Activated CD4-positive, CD25-positive, alpha-beta regulatory T cell (primary cell): Measurements from ENCODE around the gene PCSK9.

ENCODE experiments used
- DNase-seq, 4 experiments: peaks; one replicate each; lab custom pipeline; 2025; lab: John Stamatoyannopoulos, UW

The PCSK9 gene

GRCh38 chr1:55044617-55045397 is 5.5 kb downstream of the PCSK9 start:
- no peak for DNase-seq

DNA sequence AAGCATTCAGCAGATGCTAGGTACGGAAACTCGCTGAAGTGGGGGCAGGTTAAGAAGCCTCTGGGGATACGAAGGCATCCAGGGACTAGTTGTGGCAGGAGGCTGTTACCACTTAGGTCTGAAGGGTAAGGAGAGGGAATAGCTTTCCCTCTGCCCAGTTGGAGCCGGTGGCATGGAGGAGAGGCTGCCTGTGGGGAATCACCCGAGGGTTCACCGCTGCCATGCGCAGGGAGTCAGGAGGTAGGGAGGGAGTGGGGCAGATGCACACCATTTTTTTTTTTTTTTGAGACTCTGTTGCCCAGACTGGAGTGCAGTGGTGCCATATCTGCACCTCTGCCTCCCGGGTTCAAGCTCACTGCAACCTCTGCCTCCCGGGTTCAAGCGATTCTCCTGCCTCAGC is 6.1 kb downstream of the PCSK9 start:
- DNase-seq, result no peak

GRCh38 chr1:55046871-55047270 is 7.5 kb downstream of the PCSK9 start:
- no peak for DNase-seq

DNA sequence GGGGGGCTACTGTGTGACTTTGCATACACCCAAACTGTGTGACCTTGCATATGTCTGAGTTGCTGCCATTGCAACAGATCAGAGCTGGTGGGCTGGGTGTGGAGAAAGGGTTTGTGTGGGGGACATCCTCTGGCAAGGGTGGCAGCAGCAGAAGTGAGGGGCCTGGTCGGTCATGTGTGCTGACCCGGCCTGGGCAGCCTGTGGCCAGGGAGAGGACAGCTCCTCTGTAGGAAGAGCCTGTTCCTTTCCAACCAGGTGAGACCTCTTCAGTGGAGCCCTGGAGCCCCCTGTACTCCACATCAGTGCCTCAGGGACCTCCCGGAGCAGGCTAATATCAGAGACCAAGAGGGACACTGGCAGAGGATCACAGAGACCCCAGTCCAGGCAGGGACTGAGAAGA is 8.3 kb downstream of the PCSK9 start:
- DNase-seq, result no peak

DNA sequence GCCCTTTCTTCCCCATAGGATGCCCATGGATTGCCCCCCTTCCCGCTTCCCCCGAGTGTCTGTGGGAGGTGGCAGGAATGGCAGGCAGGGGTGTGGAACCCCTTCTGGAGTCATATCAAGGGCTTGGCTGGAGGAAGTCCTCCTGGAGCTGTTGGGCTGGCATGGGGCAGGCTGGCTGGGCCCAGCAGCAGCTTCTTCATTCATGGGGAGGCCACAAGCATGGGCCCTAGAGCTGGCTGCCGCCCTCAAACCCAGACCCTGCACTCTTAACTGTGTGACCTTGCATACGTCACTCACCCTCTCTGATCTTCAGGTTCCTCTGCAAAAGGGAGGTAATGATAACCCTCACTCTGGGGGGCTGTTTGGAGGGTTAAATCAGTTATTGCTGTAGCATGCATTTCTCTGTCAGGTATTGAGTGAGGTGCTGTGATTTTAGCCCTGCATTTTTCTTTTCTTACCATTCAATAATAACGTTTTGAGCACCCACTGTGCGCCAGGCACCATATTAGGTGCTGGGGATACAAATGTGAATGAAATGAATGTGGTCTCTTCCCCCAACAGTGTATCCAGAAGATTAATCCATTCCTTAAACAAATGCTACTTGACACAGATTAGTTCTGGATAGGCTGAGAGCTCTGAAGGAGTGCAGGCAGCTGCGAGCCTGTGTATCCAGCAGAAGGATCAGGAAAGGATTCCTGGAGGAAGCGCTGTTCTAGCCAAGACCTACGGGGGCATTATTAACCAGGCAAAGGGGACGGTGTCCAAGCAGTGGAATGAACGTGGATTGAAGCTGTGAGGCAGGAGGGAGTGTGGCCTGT is 9.3 kb downstream of the PCSK9 start:
- no peak for DNase-seq

- no peak for DNase-seq
These were observed 10.0 kb downstream of the PCSK9 start for GRCh38 chr1:55049271-55049913.

DNA sequence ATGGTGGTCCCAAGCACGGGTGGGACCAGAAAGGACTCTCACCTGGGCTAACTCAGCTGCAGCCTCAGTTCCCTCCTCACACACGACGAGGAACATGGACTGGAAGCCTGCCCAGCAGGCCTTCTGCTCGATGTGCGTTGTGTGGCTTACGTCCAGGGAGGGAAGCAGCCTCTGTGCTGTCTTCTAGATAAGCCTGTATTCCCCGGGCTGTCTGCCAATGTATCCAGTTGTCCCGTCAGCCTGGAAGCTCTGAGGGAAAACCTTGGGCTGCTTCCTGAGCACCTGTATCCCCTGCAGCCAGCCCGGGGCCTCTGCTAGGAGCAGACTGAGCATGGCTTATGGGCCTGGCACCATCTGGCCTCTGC is 10.5 kb downstream of the PCSK9 start:
- DNase-seq, result no peak

- DNase-seq, result no peak
These were observed 10.9 kb downstream of the PCSK9 start for GRCh38 chr1:55050283-55050682.

- no peak for DNase-seq
These were observed 11.8 kb downstream of the PCSK9 start for GRCh38 chr1:55051169-55051568.

- DNase-seq, result no peak
These were observed 12.3 kb downstream of the PCSK9 start for GRCh38 chr1:55051621-55052020.

GRCh38 chr1:55052221-55053142 is 13.1 kb downstream of the PCSK9 start:
- no peak for DNase-seq

- no peak for DNase-seq
These were observed 14.1 kb downstream of the PCSK9 start for GRCh38 chr1:55053265-55053954.

DNA sequence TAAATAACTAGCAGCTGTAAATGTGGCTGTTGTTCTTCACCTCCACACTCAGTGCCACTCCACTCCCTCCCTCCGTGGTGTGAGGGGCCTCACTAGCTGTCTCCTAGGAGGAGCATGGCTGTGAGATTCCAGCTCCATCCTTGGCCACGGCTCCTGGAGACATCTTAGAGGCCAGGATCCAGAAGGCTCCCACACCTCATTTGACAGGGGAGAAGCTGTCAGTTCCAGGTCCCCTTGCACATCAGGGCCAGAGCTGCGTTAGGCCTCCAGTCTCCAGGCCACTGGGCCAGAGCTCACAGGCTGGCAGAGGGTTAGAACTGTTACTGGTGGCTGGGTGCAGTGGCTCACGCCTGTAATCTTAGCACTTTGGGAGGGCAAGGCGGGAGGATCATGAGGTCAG is 15.0 kb downstream of the PCSK9 start:
- no peak for DNase-seq

DNA sequence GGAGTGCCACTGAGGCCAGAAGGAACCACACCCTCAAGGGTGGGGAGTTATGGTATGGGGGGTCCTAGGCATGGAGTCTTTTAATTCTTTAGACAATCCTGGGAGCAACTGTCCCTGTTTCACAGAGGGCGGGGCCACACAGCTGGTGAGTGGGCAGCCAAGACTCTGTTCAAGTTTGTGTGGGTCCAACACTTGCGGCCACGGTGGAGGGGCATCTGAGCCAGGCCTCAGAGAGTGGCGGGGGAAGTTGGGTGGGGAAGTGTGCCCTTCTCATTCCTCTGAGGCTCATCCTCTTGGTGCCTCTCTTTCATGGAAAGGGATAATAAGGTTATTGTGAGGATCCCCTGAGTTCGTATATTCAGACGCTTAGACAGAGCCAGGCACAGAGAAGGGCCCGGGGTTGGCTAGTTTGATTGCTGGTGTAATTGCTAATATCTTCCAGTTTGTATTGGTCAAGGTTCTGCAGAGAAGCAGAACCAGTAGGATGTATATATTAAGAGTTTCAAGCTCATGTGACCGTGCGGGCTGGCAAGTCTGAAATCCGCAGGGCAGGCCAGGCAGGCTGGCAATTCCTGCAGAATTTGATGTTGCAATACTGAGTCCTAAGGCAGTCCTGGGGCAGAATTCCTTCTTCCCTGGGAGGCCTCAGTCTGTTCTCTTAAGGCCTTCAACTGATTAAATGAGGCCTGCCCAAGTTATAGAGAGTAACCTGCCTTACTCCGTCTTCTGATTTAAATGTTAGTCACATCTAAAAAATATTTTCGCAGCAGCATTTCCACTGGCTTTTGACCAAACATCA is 15.9 kb downstream of the PCSK9 start:
- no peak for DNase-seq

DNA sequence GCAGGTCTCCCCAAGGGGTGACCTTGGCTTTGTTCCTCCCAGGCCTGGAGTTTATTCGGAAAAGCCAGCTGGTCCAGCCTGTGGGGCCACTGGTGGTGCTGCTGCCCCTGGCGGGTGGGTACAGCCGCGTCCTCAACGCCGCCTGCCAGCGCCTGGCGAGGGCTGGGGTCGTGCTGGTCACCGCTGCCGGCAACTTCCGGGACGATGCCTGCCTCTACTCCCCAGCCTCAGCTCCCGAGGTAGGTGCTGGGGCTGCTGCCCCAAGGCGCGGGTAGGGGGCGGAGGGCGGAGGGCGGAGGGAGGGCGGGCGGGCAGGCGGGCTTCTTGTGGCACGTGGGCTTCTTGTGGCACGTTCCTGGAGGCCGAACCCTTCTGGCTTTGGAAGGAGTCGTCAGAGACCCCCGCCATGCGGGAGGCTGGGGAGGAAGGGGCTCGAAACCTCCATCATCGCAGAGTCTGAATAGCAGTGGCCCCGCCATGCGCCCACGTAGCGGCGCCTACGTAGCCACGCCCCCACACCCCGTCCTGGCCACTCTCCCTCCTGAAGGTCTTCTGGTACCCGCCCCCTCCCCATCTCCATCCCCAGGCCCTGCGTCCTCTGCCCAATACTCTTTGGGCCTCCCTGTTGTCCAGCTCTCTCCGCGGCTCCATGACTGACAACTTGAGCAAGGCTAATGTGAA is 16.7 kb downstream of the PCSK9 start:
- DNase-seq, result no peak

DNA sequence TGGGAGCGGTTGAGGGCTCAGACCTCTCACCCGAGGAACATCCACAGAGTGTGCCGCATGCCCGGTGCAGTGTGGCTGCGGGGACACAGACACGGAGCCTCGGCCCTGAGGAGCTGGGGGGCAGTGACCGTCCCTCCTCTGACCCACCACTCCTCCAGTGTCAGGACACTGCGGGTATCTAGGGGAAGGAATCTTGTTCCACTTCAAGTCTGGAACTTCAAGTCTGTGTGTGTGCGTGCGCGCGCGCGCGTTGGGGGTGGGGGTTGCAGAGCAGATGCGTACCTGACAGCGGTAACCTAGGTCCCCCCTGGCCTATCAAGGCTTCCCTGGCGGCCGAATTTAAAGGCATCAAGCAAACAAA is 17.3 kb downstream of the PCSK9 start:
- no peak for DNase-seq

- DNase-seq, result no peak
These were observed 18.1 kb downstream of the PCSK9 start for GRCh38 chr1:55057270-55057955.

DNA sequence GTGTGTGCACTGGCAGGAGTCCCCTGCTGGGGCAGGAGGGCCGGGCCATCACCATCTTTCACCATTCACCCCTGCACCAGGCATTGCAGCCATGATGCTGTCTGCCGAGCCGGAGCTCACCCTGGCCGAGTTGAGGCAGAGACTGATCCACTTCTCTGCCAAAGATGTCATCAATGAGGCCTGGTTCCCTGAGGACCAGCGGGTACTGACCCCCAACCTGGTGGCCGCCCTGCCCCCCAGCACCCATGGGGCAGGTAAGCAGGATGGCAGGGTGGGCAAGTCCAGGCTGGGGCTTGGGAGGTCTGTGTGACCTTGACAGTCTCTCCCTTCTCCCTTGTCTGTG is 18.6 kb downstream of the PCSK9 start:
- no peak for DNase-seq

DNA sequence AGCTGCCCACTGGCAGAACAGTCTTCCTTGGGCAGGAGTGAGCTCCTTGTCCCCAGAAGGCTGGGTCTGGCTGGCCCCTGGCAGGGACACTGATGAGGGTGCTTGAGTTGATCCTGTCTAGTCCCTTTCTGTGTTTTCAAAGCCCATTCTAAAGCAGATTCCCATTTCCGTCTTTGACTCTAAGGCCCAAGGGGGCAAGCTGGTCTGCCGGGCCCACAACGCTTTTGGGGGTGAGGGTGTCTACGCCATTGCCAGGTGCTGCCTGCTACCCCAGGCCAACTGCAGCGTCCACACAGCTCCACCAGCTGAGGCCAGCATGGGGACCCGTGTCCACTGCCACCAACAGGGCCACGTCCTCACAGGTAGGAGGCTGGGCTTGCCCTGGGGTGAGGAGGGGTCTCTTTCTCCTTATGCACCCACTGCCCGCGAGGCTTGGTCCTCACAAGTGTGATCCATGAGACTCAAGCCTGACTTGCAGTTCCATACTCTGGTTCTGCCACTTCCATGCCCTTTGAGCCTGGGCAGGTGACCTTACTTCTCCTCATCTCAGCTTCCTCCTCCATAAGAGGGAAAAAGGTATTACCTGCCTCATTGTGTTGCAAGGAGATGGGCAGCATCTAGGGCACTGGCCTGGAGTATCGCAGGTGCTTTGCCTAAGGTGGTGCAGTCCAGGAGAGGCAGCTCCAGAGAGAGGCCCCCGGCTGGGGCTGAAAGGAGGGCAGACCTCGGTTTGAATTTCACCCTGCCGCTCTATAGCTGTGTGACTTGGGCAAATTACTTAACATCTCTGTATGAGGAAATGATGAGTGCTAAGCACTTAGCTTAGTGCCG is 20.2 kb downstream of the PCSK9 start:
- no peak for DNase-seq
